OCI-LY3 (cell line): Measurements from ENCODE around the gene DUSP19.
A peak's percentile ranks its signal among the peaks of the same experiment; 100 is the strongest.

Experiments
- H2AFZ ChIP-seq: fragments of 200-600, 300-600 bp; shearing (Covaris generic); 2 replicates; pipeline ENCODE4 v1.6.0; 2014; ENCODE audit warnings: antibody characterized with exemption, low read depth, low read length
- H3K27ac ChIP-seq: fragments of 200-600, 300-600 bp; sonication (generic); 2 replicates; pipeline ENCODE4 v1.5.1; 2014; ENCODE audit warnings: mild to moderate bottlenecking, low read length, moderate library complexity, mixed read lengths
- H3K27me3 ChIP-seq: fragments of 200-600, 300-600 bp; sonication (generic); 2 replicates; pipeline ENCODE4 v1.6.1; 2014; ENCODE audit warnings: low read depth, low read length, mixed read lengths
- H3K36me3 ChIP-seq: fragments of 200-600, 300-600 bp; sonication (generic); replicated peaks from 2 replicates; pipeline ENCODE3; 2014; ENCODE audit warnings: low read depth, low read length, mixed read lengths
- H3K4me1 ChIP-seq: fragments of 300-600, 200-600 bp; sonication (generic); 2 replicates; pipeline ENCODE4 v1.6.1; 2014; ENCODE audit warnings: low read length, mixed read lengths
- H3K4me2 ChIP-seq: fragments of 200-600, 300-600 bp; sonication (generic); 2 replicates; pipeline ENCODE4 v1.6.1; 2014; ENCODE audit warnings: low read length, mixed read lengths
- H3K4me3 ChIP-seq: fragments of 300-600, 200-600 bp; sonication (generic); 2 replicates; pipeline ENCODE4 v1.5.1; 2014; ENCODE audit warnings: antibody characterized with exemption, mild to moderate bottlenecking, low read length, moderate library complexity
- H3K79me2 ChIP-seq: fragments of 300-600, 200-600 bp; shearing (Covaris generic); 2 replicates; pipeline ENCODE4 v1.6.1; 2014; ENCODE audit warnings: mild to moderate bottlenecking, low read length, mixed read lengths
- H3K9ac ChIP-seq: fragments of 300-600, 200-600 bp; shearing (Covaris generic); 2 replicates; pipeline ENCODE4 v1.6.0; 2014; ENCODE audit warnings: mild to moderate bottlenecking, low read length, moderate library complexity
- H3K9me3 ChIP-seq: fragments of 200-600, 300-600 bp; shearing (Covaris generic); 2 replicates; pipeline ENCODE4 v1.6.1; 2014; ENCODE audit warnings: low read length, mixed read lengths; ENCODE audit not compliant: insufficient read depth
- H4K20me1 ChIP-seq: fragments of 200-600, 300-600 bp; sonication (generic); 2 replicates; pipeline ENCODE4 v1.6.1; 2016; ENCODE audit warnings: low read length, mixed read lengths; ENCODE audit not compliant: insufficient read depth
- EZH2phosphoT487 ChIP-seq: fragments of 200-600 bp; shearing (Covaris generic); IDR thresholded peaks from 2 replicates; pipeline ENCODE4 v1.6.1; 2018; ENCODE audit warnings: antibody characterized with exemption, mixed run types, low read depth
- TF ChIP-seq, protein P1 (sequence below): fragments of 200-600, 300-600 bp; sonication (generic); IDR thresholded peaks from 2 replicates; pipeline ENCODE4 v1.5.1; 2014; ENCODE audit warnings: antibody characterized with exemption, low read length, low read depth

The DUSP19 gene

DNA sequence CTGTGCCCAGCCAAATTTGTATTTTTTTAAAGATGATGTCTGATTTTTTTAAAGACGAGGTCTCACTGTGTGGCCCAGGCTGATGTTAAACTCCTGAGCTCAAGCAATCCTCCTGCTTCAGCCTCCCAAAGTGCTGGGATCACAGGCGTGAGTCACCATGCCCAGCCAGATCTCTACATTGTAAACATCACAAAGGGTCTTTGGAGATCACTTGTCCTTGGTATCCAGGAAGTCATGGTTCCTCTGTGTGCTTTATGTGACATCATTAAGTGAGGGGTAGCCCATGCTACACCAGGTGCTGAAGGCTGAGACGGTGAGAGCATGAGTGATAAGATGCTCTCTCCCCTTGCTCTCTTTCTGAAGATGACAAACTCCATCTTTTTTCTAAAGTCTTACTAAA lies 38.7 kb downstream of the DUSP19 start:
- Histone ChIP-seq H3K9ac (no peak overlapping the region), H2AFZ (no peak overlapping the region)

DNA sequence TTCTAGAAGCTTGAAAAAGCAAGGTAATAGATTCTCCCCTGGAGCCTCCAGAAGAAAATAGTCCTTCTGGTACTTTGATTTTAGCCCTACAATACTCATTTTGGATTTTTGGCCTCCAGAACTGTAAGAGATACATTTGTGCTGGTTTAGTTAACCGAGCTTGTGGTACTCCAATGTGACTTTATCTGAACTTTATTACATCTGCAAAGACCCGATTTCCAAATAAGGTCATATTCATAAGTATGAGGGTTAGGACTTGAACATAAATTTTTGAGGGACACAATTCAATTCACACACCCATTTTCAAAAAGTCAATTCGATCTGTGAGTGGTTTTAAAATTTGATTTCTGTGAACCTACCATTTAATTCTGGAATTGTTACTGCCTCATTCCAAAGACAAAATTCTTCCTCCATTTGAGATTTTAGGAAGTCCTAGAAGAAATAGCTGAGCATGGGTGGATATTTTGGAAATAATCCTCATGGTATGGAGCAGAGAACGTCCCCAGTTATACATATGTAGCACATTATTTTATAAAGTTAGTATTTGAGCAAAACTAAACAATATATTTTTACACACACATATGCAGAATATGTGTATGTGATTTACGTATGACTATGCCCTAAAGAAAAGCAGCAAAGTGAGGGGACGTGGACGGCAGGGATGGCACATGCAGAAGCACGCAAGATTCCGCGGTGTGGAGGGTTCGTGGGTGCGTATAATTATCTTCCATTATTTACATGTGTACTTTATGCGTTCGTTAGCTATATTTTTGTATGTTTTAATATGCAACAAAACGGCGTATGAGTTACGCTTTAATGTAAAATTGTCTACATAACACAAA lies 44.8 kb downstream of the DUSP19 start:
- TF ChIP-seq EZH2phosphoT487, result no peak
- TF ChIP-seq, protein P1, sequence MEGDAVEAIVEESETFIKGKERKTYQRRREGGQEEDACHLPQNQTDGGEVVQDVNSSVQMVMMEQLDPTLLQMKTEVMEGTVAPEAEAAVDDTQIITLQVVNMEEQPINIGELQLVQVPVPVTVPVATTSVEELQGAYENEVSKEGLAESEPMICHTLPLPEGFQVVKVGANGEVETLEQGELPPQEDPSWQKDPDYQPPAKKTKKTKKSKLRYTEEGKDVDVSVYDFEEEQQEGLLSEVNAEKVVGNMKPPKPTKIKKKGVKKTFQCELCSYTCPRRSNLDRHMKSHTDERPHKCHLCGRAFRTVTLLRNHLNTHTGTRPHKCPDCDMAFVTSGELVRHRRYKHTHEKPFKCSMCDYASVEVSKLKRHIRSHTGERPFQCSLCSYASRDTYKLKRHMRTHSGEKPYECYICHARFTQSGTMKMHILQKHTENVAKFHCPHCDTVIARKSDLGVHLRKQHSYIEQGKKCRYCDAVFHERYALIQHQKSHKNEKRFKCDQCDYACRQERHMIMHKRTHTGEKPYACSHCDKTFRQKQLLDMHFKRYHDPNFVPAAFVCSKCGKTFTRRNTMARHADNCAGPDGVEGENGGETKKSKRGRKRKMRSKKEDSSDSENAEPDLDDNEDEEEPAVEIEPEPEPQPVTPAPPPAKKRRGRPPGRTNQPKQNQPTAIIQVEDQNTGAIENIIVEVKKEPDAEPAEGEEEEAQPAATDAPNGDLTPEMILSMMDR, result no peak
- Histone ChIP-seq H4K20me1 (peaks cover 5% of the 10 kb centered on the region; the same call in 1 of the 2 replicates), H3K27ac (peak overlapping the region; percentile 87)

More for the DNA sequence above, 38.7 kb downstream of the DUSP19 start:
- Histone ChIP-seq H3K9me3 (no peaks in the 10 kb centered on the region), H3K27ac (no peak overlapping the region), H3K4me2 (no peak overlapping the region), H3K36me3 (no peaks in the 10 kb centered on the region), H3K4me1 (no peaks in the 10 kb centered on the region), H3K27me3 (no peaks in the 10 kb centered on the region), H4K20me1 (no peaks in the 10 kb centered on the region), H3K4me3 (no peak overlapping the region), H3K79me2 (no peaks in the 10 kb centered on the region)
- TF ChIP-seq, protein P1, result no peak
- no peak for TF ChIP-seq EZH2phosphoT487

DNA sequence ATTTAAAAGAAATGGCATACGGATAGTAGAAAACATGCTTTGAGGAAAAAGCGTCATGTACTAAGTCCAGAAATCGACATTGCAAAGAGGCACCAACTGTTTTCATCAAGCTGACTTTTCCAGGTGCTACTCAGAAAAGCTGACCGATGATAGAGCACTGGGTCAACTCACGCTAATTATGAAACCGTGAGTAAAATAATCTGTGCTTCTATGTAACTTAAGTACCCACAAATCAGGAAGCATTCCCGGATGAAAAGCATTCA lies 45.3 kb downstream of the DUSP19 start:
- Histone ChIP-seq H3K27me3 (no peaks in the 10 kb centered on the region), H3K9me3 (no peaks in the 10 kb centered on the region), H3K79me2 (peaks cover 46% of the 10 kb centered on the region), H3K36me3 (peaks cover 3% of the 10 kb centered on the region), H3K4me1 (peaks cover 15% of the 10 kb centered on the region), H2AFZ (peak overlapping the region; percentile 99), H3K27ac (peak overlapping the region; percentile 87), H3K4me3 (peak overlapping the region; percentile 94), H3K9ac (peak overlapping the region; percentile 84), H3K4me2 (peak overlapping the region; percentile 78), H4K20me1 (peaks cover 5% of the 10 kb centered on the region; the same call in 1 of the 2 replicates)
- TF ChIP-seq, protein P1, result no peak

More for the DNA sequence above, 44.8 kb downstream of the DUSP19 start:
- H3K9ac ChIP-seq, result peak overlapping the region; percentile 84
- peak overlapping the region; percentile 94 for H3K4me3 ChIP-seq
- H3K79me2 ChIP-seq, result peaks cover 41% of the 10 kb centered on the region
- H3K4me1 ChIP-seq, result peaks cover 15% of the 10 kb centered on the region
- H2AFZ ChIP-seq, result peak overlapping the region; percentile 99
- no peaks in the 10 kb centered on the region for H3K9me3 ChIP-seq
- H3K36me3 ChIP-seq, result no peaks in the 10 kb centered on the region
- peak overlapping the region; percentile 78 for H3K4me2 ChIP-seq
- H3K27me3 ChIP-seq, result no peaks in the 10 kb centered on the region

DNA sequence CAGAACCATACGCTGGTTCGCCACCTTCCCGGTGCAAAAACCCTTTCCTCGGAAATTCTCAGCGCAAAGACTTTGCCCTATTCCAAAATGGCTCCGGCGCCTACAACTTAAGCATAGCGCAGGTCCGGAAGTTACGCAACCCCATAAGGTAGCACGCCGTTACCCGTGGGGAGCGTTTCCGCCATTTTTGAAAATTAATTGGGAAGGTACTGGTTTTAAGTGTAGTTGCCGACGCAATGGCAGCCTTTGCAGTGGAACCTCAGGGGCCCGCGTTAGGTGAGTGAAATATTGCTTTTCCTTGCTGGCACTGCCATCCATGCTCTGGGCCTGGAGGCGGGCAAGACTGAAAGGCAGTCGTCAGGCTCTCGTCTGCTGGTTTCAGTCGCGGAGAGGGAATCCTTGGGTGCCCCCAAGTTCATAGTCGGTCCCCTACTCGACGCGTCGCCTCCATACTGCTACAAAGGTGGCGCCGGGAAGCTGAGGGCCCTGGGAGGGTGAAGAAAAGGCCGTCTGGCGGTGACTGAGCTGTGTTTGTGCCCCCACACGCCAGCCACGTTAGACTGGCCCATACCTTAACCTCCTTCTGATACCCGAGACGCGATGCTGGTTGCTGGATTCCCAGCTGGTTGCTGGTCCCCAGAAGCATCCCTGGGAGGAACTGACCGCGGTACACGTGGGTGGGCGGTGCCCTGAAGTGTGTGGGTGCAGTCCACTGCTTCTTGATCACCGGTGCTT lies 45.8 kb downstream of the DUSP19 start, which contains the start of gene NUP35:
NUP35 (plus strand) TSS at position 222 of the 735 bp plus-strand sequence; CDS start at position 237, 15 bp downstream.
- H3K9me3 ChIP-seq, result no peaks in the 10 kb centered on the region
- H2AFZ ChIP-seq, result peak within 1 kb of the TSS; percentile 99
- peaks cover 50% of the 10 kb centered on the region for H3K79me2 ChIP-seq

More for the DNA sequence above, 45.8 kb downstream of the DUSP19 start, which contains the start of gene NUP35:
- Histone ChIP-seq H3K27me3 (no peaks in the 10 kb centered on the region), H3K4me3 (peak within 1 kb of the TSS; percentile 94), H3K4me2 (peak within 1 kb of the TSS; percentile 82), H3K9ac (peak within 1 kb of the TSS; percentile 84), H4K20me1 (peaks cover 5% of the 10 kb centered on the region; the same call in 1 of the 2 replicates), H3K4me1 (peaks cover 15% of the 10 kb centered on the region), H3K27ac (peak within 1 kb of the TSS; percentile 87), H3K36me3 (peaks cover 5% of the 10 kb centered on the region)
- TF ChIP-seq, protein P1, result no peak
- TF ChIP-seq EZH2phosphoT487, result no peak
